ENCODE results near the gene SLC16A5.

DNA sequence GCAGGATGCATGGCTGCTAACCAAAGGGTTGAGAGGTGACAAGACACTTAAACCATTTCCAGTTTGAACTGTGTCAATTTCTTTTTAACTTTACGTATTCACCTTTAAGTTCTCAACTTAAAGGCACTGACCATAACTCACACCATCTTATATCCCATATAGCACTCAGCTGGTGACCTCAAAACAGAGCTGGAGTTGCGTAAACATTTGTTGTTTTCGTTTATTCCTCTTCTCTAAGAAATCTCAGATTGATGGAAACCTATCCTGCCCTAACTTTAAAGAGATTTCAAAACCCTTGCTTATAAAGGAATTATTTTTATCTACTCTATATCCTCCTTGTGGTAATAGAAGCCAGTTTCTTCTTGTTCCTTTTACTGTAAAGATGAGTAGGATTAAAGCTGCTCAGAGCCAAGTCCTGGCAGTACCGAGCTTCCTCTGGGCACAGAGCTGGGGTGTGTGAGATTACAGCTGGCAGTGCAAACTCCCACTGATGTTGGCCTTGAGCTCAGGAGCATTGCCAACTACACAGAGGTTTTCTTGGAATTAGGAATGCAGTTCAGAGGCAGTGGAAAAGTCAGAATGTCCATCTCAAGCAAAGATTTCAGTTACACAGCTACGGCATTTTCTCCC lies 39.4 kb upstream of the SLC16A5 start:
- TF ChIP-seq, protein P1, sequence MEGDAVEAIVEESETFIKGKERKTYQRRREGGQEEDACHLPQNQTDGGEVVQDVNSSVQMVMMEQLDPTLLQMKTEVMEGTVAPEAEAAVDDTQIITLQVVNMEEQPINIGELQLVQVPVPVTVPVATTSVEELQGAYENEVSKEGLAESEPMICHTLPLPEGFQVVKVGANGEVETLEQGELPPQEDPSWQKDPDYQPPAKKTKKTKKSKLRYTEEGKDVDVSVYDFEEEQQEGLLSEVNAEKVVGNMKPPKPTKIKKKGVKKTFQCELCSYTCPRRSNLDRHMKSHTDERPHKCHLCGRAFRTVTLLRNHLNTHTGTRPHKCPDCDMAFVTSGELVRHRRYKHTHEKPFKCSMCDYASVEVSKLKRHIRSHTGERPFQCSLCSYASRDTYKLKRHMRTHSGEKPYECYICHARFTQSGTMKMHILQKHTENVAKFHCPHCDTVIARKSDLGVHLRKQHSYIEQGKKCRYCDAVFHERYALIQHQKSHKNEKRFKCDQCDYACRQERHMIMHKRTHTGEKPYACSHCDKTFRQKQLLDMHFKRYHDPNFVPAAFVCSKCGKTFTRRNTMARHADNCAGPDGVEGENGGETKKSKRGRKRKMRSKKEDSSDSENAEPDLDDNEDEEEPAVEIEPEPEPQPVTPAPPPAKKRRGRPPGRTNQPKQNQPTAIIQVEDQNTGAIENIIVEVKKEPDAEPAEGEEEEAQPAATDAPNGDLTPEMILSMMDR (conservative IDR thresholded peaks at IDR 0.05), result no peak
- TF ChIP-seq EZH2 (IDR thresholded peaks at IDR 0.05; ENCODE audit: low read depth), result no peak

All from PC-9 (cell line).